GM23338 (cell line): ENCODE results near the gene FGF19. TPM values are rescaled to one million over a fixed set of nuclear protein-coding genes. Genes with fewer than 3 reads are reported as not detected.

Experiments used
- ATAC-seq: fragments of 200-7000 bp; cut with Tn5 transposase; 3 replicates; pipeline ENCODE4 v1.9.1; 2020
- DNase-seq: peaks from one replicate; pipeline ENCODE4 v3.0.0-alpha.2; 2015; ENCODE audit warnings: low spot score
- H2AFZ ChIP-seq: fragments of 200-600 bp; sonication (generic); 2 replicates; pipeline ENCODE4 v1.8.0; 2016; ENCODE audit warnings: antibody characterized with exemption, mild to moderate bottlenecking, moderate library complexity
- H3F3A ChIP-seq: fragments of 200-600 bp; sonication (generic); replicated peaks from 2 replicates; pipeline ENCODE4 v1.8.0; 2017; ENCODE audit warnings: antibody characterized with exemption, mixed run types, low read depth
- H3K27ac ChIP-seq: fragments of 200-600 bp; sonication (generic); 2 replicates; pipeline ENCODE4 v1.6.1; 2016; ENCODE audit warnings: low read depth
- H3K27me3 ChIP-seq: fragments of 200-600 bp; sonication (generic); 2 replicates; pipeline ENCODE4 v1.8.0; 2016; ENCODE audit warnings: mild to moderate bottlenecking, mixed run types, moderate library complexity; ENCODE audit not compliant: insufficient read depth
- H3K36me3 ChIP-seq: fragments of 200-600 bp; sonication (generic); 2 replicates; pipeline ENCODE4 v1.8.0; 2016; ENCODE audit warnings: mild to moderate bottlenecking; ENCODE audit not compliant: insufficient read depth
- H3K4me1 ChIP-seq: fragments of 200-600 bp; sonication (generic); 2 replicates; pipeline ENCODE4 v1.8.0; 2016; ENCODE audit warnings: mild to moderate bottlenecking, moderate library complexity; ENCODE audit not compliant: insufficient read depth
- H3K4me2 ChIP-seq: fragments of 200-600 bp; sonication (generic); 2 replicates; pipeline ENCODE4 v1.7.1; 2017; ENCODE audit warnings: mixed run types
- H3K4me3 ChIP-seq: fragments of 200-600 bp; sonication (generic); 2 replicates; pipeline ENCODE4 v1.6.1; 2016; ENCODE audit warnings: mixed run types
- H3K79me2 ChIP-seq: fragments of 200-600 bp; sonication (generic); replicated peaks from 2 replicates; pipeline ENCODE4 v1.8.0; 2017; ENCODE audit warnings: mild to moderate bottlenecking; ENCODE audit not compliant: insufficient read depth
- H3K9me2 ChIP-seq: fragments of 200-600 bp; sonication (generic); 2 replicates; pipeline ENCODE4 v1.8.0; 2017; ENCODE audit not compliant: insufficient read depth
- H4K20me1 ChIP-seq: fragments of 200-600 bp; sonication (generic); replicated peaks from 2 replicates; pipeline ENCODE4 v1.8.0; 2017; ENCODE audit warnings: mild to moderate bottlenecking; ENCODE audit not compliant: insufficient read depth
- H3K27ac Mint-ChIP-seq: 2 replicates; pipeline ENCODE4 v1.8.0; 2020; ENCODE audit warnings: inconsistent platforms, mild to moderate bottlenecking, moderate library complexity, mixed read lengths
- H3K27me3 Mint-ChIP-seq: 3 replicates; pipeline ENCODE4 v1.8.0; 2022; ENCODE audit warnings: low read depth, mild to moderate bottlenecking, moderate library complexity, mixed read lengths, inconsistent platforms; ENCODE audit not compliant: insufficient read depth, poor library complexity
- H3K36me3 Mint-ChIP-seq: 3 replicates; pipeline ENCODE4 v1.8.0; 2021; ENCODE audit warnings: low read depth, mild to moderate bottlenecking, inconsistent platforms, moderate library complexity, mixed read lengths
- H3K4me1 Mint-ChIP-seq: 3 replicates; pipeline ENCODE4 v1.8.0; 2020; ENCODE audit warnings: mild to moderate bottlenecking, inconsistent platforms, mixed read lengths
- H3K4me3 Mint-ChIP-seq: 3 replicates; pipeline ENCODE4 v1.8.0; 2021; ENCODE audit warnings: moderate library complexity, mild to moderate bottlenecking, inconsistent platforms, mixed read lengths
- H3K9me3 Mint-ChIP-seq: 3 replicates; pipeline ENCODE4 v1.8.0; 2020; ENCODE audit warnings: moderate library complexity, mild to moderate bottlenecking, inconsistent platforms, mixed read lengths
- CREB1 ChIP-seq: fragments of 250-450 bp; sonication (Bioruptor Pico); IDR thresholded peaks from 2 replicates; pipeline ENCODE4 v1.5.0; 2020; ENCODE audit warnings: low read depth, mild to moderate bottlenecking, moderate library complexity
- POLR2AphosphoS5 ChIP-seq: IDR thresholded peaks from 2 replicates; pipeline ENCODE4 v1.6.1; 2016; ENCODE audit warnings: antibody characterized with exemption, low read depth
- STAT1 ChIP-seq: IDR thresholded peaks from one replicate; pipeline ENCODE4 v1.6.1; 2016; ENCODE audit warnings: antibody characterized with exemption; ENCODE audit not compliant: unreplicated experiment
- ZNF114 ChIP-seq: fragments of 250-450 bp; sonication (Bioruptor Pico); IDR thresholded peaks from 2 replicates; pipeline ENCODE4 v1.5.0; 2020; ENCODE audit warnings: mild to moderate bottlenecking, moderate library complexity
- ZNF331 ChIP-seq: fragments of 250-450 bp; sonication (Bioruptor Pico); IDR thresholded peaks from 2 replicates; pipeline ENCODE4 v1.5.0; 2020; ENCODE audit warnings: low read depth, mild to moderate bottlenecking, moderate library complexity
- polyA plus RNA-seq: library from polyadenylated mRNA; unstranded; fragments of >200 nt; fragmentation: Nextera tagmentation; extraction: Ambion mirVana; gene quantifications from 2 replicates; pipeline ENCODE4 v1.2.1, GENCODE V29; 2016
- total RNA-seq: library from RNA; depleted of rRNA; stranded (reverse); fragments of >200 nt; shearing (Covaris generic); gene quantifications from 2 replicates; pipeline ENCODE4 v1.2.3, GENCODE V29; 2014
- TF ChIP-seq, protein P1 (sequence below): IDR thresholded peaks from one replicate; pipeline ENCODE4 v1.6.1; 2018; ENCODE audit warnings: antibody characterized with exemption; ENCODE audit not compliant: unreplicated experiment
- TF ChIP-seq, protein P2 (sequence below): fragments of 250-450 bp; sonication (Bioruptor Pico); IDR thresholded peaks from 2 replicates; pipeline ENCODE4 v1.5.0; 2020; ENCODE audit warnings: mild to moderate bottlenecking, moderate library complexity
- TF ChIP-seq, protein P3 (sequence below), 2 experiments: fragments of 200-600 bp in 1 of 2; sonication (generic) in 1 of 2; conservative IDR thresholded peaks; 2 replicates each; pipeline versions ENCODE4 v1.5.1 to v1.6.1; 2016 to 2017; ENCODE audit warnings: antibody characterized with exemption in 2 of 2, low read depth in 2 of 2, mild to moderate bottlenecking in 2 of 2, moderate library complexity in 1 of 2

FGF19 gene
- total and polyA plus RNA-seq, 2 experiments from 2014 or later: 21.7 to 36.1 TPM

DNA sequence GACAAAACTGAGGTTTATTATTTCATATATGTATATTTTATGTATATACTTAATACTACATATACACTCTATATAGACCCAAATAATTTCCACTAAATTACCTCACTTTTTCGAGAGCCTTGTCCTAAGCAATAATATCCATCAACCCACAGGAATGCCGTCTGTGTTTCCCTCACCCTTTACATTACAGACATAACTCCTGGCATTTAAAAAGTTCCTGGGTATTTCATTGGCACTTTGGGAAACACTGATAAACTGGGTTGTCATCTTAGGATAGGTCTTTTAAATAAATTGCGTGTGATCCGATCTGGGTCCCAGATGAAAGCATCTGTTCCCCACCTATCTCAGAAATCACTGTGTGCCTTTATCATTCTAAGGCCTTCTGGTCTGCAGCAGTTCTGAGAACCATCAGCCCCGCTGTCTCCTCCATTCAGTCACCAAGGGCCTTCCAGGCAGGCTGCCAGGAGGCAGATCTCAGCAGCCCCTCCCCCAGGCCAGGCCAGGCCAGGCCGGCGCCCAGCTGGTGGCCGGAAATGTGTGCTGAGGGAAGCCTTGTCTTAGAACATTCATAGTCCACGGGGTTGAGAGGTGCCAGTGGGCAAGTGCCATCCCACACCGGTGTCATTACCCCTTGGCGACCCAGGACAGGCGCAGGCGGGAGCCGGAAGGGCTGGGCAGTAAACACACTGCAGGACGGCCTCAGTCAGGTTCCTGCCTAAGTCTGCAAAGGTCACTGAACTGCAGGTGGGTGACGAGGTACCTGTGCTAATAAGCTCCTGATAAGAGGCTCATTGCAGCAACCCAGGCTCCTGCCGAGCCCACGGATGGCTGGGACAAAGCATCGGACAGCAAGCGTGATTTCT, 3.3 kb downstream of the FGF19 start (continued):
- TF ChIP-seq STAT1 (no peak), ZNF114 (CRISPR knock-in tag) (0 out of 2 replicates have a peak, but pooled peaks have one; percentile 27)

DNA sequence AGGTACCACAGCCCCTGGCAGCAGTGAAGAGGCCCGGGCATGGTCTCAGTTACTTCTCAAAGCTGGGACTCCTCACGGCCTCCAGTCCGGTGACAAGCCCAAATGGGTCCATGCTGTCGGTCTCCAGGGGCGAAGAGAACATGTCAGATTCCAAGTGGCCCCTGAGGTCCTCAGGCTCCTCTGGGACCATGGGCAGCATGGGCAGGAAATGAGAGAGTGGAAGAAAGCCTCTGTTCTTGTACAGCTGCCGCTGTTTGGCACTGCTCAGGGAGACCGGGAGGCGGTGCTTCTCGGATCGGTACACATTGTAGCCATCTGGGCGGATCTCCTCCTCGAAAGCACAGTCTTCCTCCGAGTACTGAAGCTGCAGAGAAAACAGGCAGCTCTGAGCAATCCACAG, 4.6 kb downstream of the FGF19 start:
- Mint-ChIP-seq H3K27ac (no peak overlapping the region), H3K4me3 (no peak overlapping the region), H3K9me3 (no peaks in the 10 kb centered on the region), H3K27me3 (peaks cover 15% of the 10 kb centered on the region), H3K4me1 (peaks cover 38% of the 10 kb centered on the region), H3K36me3 (peaks cover 32% of the 10 kb centered on the region)
- Histone ChIP-seq H3F3A (peaks cover 33% of the 10 kb centered on the region), H3K36me3 (peaks cover 20% of the 10 kb centered on the region), H3K4me1 (peaks cover 24% of the 10 kb centered on the region), H3K4me3 (no peak overlapping the region), H3K4me2 (no peak overlapping the region), H4K20me1 (peaks cover 7% of the 10 kb centered on the region), H3K9me2 (no peaks in the 10 kb centered on the region), H2AFZ (no peak overlapping the region), H3K27me3 (no peaks in the 10 kb centered on the region), H3K27ac (no peak overlapping the region), H3K79me2 (peaks cover 21% of the 10 kb centered on the region)
- TF ChIP-seq ZNF331 (CRISPR knock-in tag) (no peak), STAT1 (no peak), POLR2AphosphoS5 (no peak; the same call in 1 of the 2 replicates), CREB1 (CRISPR knock-in tag) (no peak)
- TF ChIP-seq, protein P1, sequence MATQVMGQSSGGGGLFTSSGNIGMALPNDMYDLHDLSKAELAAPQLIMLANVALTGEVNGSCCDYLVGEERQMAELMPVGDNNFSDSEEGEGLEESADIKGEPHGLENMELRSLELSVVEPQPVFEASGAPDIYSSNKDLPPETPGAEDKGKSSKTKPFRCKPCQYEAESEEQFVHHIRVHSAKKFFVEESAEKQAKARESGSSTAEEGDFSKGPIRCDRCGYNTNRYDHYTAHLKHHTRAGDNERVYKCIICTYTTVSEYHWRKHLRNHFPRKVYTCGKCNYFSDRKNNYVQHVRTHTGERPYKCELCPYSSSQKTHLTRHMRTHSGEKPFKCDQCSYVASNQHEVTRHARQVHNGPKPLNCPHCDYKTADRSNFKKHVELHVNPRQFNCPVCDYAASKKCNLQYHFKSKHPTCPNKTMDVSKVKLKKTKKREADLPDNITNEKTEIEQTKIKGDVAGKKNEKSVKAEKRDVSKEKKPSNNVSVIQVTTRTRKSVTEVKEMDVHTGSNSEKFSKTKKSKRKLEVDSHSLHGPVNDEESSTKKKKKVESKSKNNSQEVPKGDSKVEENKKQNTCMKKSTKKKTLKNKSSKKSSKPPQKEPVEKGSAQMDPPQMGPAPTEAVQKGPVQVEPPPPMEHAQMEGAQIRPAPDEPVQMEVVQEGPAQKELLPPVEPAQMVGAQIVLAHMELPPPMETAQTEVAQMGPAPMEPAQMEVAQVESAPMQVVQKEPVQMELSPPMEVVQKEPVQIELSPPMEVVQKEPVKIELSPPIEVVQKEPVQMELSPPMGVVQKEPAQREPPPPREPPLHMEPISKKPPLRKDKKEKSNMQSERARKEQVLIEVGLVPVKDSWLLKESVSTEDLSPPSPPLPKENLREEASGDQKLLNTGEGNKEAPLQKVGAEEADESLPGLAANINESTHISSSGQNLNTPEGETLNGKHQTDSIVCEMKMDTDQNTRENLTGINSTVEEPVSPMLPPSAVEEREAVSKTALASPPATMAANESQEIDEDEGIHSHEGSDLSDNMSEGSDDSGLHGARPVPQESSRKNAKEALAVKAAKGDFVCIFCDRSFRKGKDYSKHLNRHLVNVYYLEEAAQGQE: no peak
- TF ChIP-seq, protein P2, sequence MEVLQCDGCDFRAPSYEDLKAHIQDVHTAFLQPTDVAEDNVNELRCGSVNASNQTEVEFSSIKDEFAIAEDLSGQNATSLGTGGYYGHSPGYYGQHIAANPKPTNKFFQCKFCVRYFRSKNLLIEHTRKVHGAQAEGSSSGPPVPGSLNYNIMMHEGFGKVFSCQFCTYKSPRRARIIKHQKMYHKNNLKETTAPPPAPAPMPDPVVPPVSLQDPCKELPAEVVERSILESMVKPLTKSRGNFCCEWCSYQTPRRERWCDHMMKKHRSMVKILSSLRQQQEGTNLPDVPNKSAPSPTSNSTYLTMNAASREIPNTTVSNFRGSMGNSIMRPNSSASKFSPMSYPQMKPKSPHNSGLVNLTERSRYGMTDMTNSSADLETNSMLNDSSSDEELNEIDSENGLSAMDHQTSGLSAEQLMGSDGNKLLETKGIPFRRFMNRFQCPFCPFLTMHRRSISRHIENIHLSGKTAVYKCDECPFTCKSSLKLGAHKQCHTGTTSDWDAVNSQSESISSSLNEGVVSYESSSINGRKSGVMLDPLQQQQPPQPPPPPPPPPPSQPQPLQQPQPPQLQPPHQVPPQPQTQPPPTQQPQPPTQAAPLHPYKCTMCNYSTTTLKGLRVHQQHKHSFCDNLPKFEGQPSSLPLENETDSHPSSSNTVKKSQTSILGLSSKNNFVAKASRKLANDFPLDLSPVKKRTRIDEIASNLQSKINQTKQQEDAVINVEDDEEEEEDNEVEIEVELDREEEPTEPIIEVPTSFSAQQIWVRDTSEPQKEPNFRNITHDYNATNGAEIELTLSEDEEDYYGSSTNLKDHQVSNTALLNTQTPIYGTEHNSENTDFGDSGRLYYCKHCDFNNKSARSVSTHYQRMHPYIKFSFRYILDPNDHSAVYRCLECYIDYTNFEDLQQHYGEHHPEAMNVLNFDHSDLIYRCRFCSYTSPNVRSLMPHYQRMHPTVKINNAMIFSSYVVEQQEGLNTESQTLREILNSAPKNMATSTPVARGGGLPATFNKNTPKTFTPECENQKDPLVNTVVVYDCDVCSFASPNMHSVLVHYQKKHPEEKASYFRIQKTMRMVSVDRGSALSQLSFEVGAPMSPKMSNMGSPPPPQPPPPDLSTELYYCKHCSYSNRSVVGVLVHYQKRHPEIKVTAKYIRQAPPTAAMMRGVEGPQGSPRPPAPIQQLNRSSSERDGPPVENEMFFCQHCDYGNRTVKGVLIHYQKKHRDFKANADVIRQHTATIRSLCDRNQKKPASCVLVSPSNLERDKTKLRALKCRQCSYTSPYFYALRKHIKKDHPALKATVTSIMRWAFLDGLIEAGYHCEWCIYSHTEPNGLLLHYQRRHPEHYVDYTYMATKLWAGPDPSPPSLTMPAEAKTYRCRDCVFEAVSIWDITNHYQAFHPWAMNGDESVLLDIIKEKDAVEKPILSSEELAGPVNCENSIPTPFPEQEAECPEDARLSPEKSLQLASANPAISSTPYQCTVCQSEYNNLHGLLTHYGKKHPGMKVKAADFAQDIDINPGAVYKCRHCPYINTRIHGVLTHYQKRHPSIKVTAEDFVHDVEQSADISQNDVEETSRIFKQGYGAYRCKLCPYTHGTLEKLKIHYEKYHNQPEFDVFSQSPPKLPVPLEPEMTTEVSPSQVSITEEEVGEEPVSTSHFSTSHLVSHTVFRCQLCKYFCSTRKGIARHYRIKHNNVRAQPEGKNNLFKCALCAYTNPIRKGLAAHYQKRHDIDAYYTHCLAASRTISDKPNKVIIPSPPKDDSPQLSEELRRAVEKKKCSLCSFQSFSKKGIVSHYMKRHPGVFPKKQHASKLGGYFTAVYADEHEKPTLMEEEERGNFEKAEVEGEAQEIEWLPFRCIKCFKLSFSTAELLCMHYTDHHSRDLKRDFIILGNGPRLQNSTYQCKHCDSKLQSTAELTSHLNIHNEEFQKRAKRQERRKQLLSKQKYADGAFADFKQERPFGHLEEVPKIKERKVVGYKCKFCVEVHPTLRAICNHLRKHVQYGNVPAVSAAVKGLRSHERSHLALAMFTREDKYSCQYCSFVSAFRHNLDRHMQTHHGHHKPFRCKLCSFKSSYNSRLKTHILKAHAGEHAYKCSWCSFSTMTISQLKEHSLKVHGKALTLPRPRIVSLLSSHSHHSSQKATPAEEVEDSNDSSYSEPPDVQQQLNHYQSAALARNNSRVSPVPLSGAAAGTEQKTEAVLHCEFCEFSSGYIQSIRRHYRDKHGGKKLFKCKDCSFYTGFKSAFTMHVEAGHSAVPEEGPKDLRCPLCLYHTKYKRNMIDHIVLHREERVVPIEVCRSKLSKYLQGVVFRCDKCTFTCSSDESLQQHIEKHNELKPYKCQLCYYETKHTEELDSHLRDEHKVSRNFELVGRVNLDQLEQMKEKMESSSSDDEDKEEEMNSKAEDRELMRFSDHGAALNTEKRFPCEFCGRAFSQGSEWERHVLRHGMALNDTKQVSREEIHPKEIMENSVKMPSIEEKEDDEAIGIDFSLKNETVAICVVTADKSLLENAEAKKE (CRISPR knock-in tag): no peak
- TF ChIP-seq, protein P3, sequence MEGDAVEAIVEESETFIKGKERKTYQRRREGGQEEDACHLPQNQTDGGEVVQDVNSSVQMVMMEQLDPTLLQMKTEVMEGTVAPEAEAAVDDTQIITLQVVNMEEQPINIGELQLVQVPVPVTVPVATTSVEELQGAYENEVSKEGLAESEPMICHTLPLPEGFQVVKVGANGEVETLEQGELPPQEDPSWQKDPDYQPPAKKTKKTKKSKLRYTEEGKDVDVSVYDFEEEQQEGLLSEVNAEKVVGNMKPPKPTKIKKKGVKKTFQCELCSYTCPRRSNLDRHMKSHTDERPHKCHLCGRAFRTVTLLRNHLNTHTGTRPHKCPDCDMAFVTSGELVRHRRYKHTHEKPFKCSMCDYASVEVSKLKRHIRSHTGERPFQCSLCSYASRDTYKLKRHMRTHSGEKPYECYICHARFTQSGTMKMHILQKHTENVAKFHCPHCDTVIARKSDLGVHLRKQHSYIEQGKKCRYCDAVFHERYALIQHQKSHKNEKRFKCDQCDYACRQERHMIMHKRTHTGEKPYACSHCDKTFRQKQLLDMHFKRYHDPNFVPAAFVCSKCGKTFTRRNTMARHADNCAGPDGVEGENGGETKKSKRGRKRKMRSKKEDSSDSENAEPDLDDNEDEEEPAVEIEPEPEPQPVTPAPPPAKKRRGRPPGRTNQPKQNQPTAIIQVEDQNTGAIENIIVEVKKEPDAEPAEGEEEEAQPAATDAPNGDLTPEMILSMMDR (conservative IDR thresholded peaks at IDR 0.05; ENCODE audit: low read depth in 2 of 2): no peak
- ATAC-seq (no peak), DNase-seq (no peak)
